ENCODE results near the gene SH2D3C.

Gene SH2D3C

GRCh38 chr9:127697575-127697974, 80.9 kb downstream of the SH2D3C start:
- no peak for DNase-seq (ENCODE audit: low read depth)

DNA sequence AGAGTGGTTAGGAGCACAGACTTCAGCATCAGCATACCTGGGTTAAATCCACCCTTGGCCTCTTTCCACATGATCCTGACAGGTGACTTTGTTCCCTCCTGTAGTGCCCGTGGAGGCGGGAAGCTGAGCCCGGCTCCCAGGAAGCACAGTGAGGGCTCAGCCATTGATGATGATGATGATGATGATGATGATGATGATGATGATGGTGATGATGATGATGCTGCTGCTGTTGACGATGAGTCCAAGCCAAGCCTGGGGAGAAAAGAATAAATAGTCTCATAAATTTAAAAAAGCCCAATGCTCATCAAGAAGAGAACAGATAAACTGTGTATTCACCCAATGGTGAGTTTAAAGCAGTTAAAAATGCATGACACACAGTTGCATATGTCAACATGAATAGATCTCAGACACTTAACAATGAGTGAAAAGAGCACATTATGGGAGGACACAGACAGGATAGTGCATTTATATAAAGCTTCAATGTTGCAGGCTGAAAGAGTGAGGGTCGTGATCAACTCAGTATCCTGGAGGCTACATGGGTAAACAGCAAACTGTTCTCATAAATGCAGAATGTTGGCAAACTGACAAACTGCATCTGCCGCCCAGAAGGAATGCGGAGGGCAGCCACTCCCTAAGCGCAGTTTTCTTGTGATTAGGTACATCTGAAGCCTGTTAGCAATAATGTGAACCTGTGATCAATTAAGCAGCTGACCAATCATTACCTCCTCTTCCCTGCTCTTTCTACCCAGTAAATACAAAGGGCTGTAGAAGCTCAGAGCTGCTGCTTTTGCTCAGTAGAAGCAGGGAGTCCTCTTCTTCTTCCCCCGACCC, 83.4 kb downstream of the SH2D3C start:
- no peak for DNase-seq (ENCODE audit: low read depth)

DNA sequence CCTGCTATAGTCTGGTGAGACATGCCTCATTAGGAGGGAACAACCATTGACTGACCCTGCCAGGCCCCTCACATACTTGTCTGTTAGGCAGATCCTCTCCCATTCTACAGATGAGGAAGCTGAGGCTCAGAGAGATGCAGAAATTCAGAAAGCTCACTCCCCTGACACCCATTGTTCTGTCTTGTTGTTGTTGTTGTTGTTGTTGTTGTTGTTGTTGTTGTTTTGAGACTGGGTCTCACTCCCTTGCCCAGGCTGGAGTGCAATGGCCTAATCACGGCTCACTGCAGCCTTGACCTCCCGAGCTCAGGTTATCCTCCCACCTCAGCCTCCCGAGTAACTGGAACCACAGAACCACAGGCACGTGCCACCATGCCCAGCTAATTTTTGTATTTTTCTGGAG, 84.8 kb downstream of the SH2D3C start:
- no peak for DNase-seq (ENCODE audit: low read depth)

GRCh38 chr9:127693143-127693542, 85.3 kb downstream of the SH2D3C start:
- no peak for DNase-seq (ENCODE audit: low read depth)

DNA sequence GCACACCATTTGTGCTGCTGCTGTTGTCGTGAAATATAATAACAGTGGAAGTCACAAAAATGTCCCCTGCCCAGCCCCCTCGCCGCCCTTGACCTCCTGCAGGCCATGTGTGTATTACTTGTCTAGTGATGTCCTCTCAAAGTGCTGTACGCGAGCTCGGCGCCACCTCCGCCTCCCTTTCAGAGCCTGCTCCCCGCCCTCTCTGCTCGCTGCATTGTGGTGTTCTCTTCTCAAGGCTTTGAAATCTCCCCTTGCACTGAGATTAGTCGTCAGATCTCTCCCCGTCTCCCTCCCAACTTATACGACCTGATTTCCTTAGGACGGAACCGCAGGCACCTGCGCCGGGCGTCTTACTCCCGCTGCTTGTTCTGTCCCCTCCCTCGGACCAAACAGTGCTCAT, 86.4 kb downstream of the SH2D3C start:
- DNase-seq (ENCODE audit: low read depth): no peak

- no peak for DNase-seq (ENCODE audit: low read depth)
Observed at GRCh38 chr9:127690735-127691134, 87.7 kb downstream of the SH2D3C start.

DNA sequence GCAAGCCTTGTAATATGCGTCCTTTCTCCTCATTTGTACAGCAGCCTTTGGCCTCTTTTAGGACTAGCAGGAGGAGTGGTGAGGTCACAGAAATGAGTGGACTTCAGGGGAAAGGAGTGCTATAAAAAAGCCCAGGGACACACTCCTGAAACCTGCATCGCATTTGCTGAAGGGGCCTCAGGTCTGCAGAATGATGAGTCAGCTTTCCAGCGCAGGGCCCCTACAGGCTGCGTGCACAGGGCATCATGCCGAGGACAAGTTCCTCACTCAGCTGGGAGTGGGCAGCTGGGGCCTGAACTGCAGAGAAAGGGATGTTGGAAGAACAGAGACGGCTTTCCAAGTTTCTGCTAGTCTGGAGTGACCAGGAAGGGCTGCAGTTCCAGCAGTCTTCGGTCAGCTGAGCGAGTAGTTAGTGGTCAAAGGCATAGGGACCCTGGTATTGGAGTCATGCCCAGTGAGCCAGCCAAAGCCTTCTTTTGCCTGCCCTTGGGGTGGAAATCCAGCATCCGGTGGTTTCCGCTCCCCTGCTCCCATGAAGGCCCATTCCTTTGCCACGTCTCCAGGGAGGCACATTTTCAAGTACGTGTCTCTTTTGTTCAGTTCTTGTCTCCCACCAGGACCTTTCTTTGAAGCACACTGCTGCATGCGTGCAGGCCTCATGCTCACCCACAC, 89.0 kb downstream of the SH2D3C start:
- no peak for DNase-seq (ENCODE audit: low read depth)
